ENCODE results near the gene FAM234B. TPM values are rescaled to one million over a fixed set of nuclear protein-coding genes. Genes with fewer than 3 reads are reported as not detected.
A peak's percentile ranks its signal among the peaks of the same experiment; 100 is the strongest.

The FAM234B gene
- polyA plus RNA-seq (ENCODE audit: insufficient read length in 10 of 10) = 1 to 10 TPM; 3.5 to 7.1 (median 5.2) TPM
- long read RNA-seq, donor 1, full-length matches to known transcripts = 1 of 1 reads
- long read RNA-seq, donor 1, partial matches to known transcripts = 0 of 1 reads
- long read RNA-seq, donor 1, other reads (novel, unspliced or antisense) = 0 of 1 reads
- long read RNA-seq, donor 2 = 0 reads
- long read RNA-seq, donor 3 = 0 reads
- long read RNA-seq, donor 4 = 0 reads
- long read RNA-seq, donor 5 = 0 reads
- long read RNA-seq, donor 6, full-length matches to known transcripts = 1 of 1 reads
- long read RNA-seq, donor 6, partial matches to known transcripts = 0 of 1 reads
- long read RNA-seq, donor 6, other reads (novel, unspliced or antisense) = 0 of 1 reads
- long read RNA-seq, donor 7 = 0 reads
- long read RNA-seq, donor 8 = 0 reads
- long read RNA-seq, donor 9 = 0 reads

DNA sequence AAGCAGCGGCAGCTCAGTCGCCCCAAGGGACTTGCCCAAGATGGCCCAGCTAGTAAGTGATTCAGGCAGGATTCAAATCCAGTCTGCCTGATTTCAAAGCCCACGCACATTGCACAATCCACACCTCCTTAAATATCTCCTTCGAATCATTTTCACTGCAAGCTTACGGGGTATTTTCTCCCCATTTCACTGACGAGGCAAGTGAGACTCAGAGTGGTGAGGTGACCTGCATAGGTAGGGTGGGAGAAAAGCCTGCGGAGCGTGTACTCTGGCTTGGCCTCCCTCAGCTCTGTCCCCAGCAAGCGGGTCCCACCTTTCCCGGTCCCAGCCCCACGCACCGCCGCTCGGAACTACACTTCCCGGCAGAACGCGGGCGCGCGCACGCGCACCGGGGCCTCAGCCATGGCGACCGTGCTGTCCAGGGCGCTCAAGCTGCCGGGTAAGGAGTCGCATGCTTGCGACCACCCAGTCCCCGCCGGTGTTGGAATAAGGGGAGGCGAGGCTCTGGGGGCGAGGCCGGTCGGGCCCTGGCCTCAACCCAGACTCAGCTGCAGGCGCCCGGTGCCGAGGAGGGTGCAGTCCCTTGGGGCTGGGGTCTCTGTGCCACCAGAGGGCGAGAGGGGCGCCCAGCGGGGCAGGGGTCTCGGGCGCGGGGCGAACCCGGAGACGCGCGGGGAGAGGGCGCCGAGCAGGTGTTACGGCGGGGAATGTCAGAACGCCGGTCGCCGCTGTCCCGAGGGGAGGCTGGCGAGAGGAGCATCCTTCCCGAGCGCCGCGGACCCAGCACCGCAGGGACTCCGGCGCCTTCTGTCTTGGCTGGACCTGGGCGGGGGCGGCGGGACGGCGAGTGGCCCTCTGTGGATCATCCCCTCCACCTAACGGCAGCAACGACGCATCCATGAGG lies at the start of gene FAM234B:
Gene FAM234B (plus strand): TSS at position 380 of the 904 bp plus-strand sequence. CDS start 23 bp downstream, at position 403.
- peak; percentile 49 to 90 (median 84) for DNase-seq

- DNase-seq = no peak
These were observed 49.1 kb upstream of the FAM234B start for GRCh38 chr12:12995088-12995487.

DNA sequence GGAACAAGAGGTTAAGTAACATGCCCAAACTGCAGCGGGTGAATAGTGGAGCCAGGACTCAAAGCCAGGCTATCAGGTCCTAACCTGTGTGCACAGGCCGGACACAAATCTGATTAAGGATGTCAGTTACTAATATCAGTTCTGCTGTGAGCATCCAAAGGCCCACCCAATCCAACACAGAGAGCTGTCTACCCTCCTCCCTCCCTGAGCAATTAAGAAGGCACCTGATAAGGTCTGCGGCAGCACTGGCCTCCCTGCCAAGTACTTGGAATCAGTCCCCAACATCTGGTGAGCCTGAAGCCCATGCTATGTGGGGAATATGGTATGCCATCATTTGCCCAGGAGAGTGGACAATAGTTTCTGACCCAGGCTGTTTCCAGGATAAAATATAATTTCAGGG lies 48.0 kb upstream of the FAM234B start:
- DNase-seq = no peak

DNA sequence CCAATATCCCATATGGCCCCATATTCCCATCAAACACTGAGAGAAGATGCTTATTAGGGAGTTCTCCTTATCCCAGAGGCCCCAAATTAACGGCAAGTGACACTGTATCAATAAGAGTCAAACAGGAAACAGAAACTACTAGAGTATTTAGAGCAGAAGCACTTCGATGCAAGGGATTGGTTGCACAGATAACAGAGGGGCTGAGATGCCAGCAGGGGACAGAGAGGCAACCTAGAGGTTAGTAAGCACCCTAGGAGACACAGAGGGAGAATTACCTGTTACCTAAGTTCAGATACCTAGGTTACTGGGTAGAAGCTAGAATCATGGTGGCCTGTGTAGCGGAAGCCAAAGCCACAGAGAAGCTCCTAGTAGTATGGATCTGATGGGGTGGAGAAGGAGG lies 47.0 kb upstream of the FAM234B start:
- DNase-seq = no peak

DNA sequence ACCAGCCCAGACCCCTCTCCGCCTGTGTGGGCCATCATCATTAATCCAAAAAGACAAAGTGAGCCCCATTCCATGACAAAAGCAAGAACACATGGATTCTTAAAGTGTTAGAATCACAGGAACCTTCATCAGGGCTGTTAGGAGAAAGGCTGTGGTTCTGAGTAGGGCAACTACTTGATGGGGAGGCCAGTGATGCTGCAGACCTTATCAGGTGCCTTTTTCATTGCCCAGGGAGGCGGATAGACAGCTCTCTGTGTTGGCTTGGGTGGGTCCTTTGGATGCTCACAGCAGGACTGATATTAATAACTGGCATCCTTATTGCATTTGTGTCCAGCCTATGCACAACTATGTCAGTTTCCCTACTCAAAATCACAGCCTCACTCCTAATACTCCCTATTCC lies 46.4 kb upstream of the FAM234B start:
- DNase-seq = no peak

- DNase-seq = no peak
These were observed 45.9 kb upstream of the FAM234B start for GRCh38 chr12:12998248-12998647.

DNA sequence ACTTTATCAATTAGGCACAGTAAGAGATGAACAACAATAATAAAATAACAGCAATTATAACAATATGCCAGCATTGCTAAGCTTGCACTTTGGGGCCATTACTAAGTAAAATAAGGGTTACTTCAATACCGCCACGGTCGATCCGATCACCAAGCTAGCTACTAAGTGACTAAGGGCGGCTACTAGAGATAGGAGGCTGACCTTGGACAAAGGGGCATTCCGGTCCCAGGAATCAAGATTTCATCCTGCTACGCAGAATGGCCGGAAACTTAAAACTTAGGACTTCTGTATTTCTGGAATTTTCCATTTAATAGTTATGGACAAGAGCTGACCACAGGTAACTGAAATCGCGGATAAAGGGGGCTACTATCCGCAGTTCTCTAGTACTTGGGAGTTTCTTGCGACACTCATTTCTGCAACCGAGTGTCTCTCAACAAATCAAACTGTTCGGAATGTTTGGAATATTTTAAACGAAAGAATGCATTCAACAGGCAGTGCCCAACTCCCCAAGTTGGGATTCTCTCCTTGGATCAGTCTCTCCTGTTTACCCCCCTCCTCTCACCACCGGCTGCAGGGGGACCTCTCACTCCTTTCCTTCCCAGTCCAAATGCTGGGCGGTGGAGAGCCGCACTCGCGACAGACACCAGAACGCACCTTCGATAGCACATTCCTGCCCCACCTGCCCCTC lies 44.8 kb upstream of the FAM234B start:
- no peak for DNase-seq

- peak; percentile 90 to 97 (median 95) for DNase-seq
These were observed 44.1 kb upstream of the FAM234B start, which contains the start of gene HEBP1 for GRCh38 chr12:12999959-13000615. HEBP1 (minus strand) TSS chr12:13000265; CDS start chr12:13000114, 151 bp downstream.

GRCh38 chr12:13000616-13000924 lies 43.6 kb upstream of the FAM234B start:
- DNase-seq = no peak

- DNase-seq = peak; percentile 45 to 86 (median 70)
These were observed 43.0 kb upstream of the FAM234B start for GRCh38 chr12:13000925-13001774.

DNA sequence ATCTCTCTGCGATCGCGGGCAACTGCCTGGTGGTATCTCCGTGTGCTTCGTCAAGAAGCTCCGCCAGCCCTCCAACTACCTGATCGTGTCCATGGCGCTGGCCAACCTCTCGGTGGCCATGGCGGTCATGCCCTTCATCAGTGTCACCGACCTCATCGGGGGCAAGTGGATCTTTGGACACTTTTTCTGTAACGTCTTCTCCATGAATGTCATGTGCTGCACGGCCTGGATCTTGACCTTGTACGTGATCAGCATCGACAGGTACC lies 42.5 kb upstream of the FAM234B start:
- DNase-seq = no peak

DNA sequence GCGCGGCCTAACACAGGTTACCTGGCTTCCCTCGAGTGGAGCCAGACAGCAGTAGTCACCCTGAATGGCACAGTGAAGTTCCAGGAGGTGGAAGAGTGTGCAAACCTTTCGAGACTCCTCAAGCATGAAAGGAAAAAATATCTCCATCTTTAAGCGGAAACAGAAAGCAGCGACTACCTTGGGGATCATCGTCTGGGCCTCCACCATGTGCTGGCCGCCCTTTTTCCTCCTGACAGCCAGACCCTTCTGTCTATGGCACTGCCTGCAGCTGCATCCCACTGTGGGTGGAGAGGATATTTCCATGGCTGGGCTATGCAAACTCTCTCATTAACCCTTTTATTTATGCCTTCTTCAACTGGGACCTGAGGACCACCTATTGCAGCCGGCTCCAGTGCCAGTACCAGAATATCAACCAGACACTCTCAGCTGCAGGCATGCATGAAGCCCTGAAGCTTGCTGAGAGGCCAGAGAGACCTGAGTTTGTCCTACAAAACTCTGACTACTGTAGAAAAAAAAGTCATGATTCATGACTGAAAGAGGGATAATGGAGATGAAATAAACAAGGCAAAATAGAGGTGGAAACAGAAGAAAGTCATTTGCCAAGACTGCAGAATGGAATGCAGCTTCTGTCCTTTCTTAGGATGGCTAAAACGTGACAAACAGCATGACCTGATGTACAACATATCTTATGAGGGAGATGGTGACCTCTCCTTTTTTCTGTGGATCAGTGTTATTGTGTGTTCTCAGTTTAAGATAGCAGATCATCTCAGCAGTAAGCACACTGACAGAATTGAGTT lies 41.7 kb upstream of the FAM234B start:
- no peak for DNase-seq

GRCh38 chr12:13004361-13004760 lies 39.8 kb upstream of the FAM234B start:
- DNase-seq = no peak

- DNase-seq = no peak
These were observed 39.2 kb upstream of the FAM234B start for GRCh38 chr12:13004986-13005385.

GRCh38 chr12:13005649-13006048 lies 38.5 kb upstream of the FAM234B start:
- DNase-seq = no peak

DNA sequence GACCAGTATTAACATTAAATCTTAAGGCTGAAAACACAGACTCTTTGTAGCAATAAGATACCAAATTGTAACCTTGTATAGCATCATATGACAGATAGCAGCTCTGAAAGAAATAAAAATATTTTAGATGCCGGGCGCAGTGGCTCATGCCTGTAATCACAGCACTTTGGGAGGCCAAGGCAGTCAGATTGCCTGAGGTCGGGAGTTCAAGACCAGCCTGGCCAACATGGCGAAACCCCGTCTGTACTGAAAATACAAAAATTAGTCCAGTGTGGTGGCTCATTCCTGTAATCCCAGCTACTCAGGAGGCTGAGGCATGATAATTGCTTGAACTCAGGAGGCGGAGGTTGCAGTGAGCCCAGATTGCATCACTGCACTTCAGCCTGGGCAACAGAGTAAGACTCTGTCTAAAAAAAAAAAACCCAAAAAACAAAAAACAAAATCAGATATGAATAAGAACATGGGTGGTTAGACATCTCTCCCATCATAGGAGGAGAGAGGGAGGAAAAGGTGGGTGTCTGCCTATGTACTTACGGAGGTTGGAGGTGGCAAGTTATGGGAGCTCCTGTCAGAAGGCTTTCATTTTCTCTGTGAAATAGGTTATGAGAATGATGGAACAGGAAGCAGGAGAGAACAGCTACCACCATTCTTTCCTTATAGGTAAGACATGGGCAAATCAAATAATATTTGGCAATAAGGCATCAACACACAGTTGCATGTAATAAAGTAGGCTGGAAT lies 36.5 kb upstream of the FAM234B start:
- no peak for DNase-seq

DNA sequence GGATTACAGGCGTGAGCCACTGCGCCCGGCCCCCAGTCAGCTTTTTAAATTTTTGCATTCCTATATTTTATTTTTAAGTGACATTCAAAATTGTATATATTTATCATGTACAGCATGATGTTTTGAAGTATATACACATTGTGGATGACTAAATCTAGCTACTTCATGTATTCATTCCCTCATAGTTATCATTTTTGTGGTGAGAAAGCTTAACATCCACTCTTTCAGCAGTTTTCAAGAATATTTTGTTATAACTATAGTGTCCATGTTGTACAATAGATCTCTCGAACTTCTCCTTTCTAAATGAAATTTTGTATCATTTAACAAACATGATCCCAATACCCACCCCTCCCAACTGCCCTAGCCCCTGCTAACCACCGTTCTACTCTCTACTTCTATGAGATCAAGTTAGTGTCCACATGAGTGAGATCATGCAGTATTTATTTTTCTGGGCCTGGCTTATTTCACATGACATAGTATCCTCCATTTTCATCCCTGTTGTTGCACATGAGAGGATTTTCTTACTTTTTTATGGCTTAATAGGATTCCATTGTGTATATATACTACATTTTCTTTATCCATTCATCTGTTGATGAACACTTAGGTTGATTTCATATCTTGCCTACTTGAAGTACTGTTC lies 35.3 kb upstream of the FAM234B start:
- no peak for DNase-seq

- DNase-seq = no peak
These were observed 33.1 kb upstream of the FAM234B start for GRCh38 chr12:13011098-13011497.

DNA sequence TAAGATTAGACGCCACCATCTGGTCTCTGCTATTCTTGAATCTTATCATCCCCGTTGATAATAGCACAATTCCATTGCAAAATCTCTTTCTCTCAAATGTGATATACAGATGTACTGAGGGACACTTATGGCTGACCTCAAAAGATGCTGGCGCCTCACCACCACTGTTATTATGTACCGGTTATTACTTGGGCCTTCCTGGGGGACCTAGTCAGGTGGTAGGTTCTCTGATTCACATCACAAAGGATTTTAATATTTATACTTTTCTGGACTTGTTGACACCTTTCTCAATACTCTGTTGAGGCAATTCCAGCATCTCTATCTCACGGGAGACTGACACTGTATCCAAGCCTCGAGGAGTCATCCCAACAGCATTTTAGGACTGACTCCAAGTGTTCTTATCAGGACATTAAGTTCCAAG lies 21.3 kb upstream of the FAM234B start:
- DNase-seq = peak; percentile 33 to 86 (median 36)
